Upper lobe of left lung (tissue), 6 donors: ENCODE data around the gene KCNJ6. TPM values are rescaled to one million over a fixed set of nuclear protein-coding genes. Genes with fewer than 3 reads are reported as not detected.

ENCODE experiments used
- ATAC-seq, 2 donors: fragments of 200-7000 bp; cut with Tn5 transposase; one replicate each; pipeline ENCODE4 v1.9.1; 2022; ENCODE audit warnings: mild to moderate bottlenecking in 2 of 2, moderate library complexity in 2 of 2; ENCODE audit not compliant: low FRiP score in 2 of 2
- DNase-seq, 2 donors: peaks; one replicate each; pipeline ENCODE4 v3.0.0-alpha.2; 2019 to 2020
- H3K27ac ChIP-seq, 4 donors: fragments of 200-600 bp; sonication (generic); one replicate each; pipeline ENCODE4 v1.5.1; 2016 to 2019
- H3K27me3 ChIP-seq, 4 donors: fragments of 200-600 bp; sonication (generic); one replicate each; pipeline ENCODE4 v1.5.1; 2017 to 2019
- H3K36me3 ChIP-seq, 4 donors: fragments of 200-600 bp; sonication (generic); one replicate each; pipeline ENCODE4 v1.5.1; 2016 to 2019
- H3K4me1 ChIP-seq, 4 donors: fragments of 200-600 bp; sonication (generic); one replicate each; pipeline ENCODE4 v1.5.1; 2018 to 2019
- H3K4me3 ChIP-seq, 4 donors: fragments of 200-600 bp; sonication (generic); one replicate each; pipeline ENCODE4 v1.5.1; 2017 to 2019; ENCODE audit warnings: mild to moderate bottlenecking in 2 of 4, moderate library complexity in 1 of 4
- H3K9me3 ChIP-seq, 4 donors: fragments of 200-600 bp; sonication (generic); one replicate each; pipeline ENCODE4 v1.5.1; 2018 to 2019
- CTCF ChIP-seq, 6 experiments: fragments of 450-650 bp in 4 of 6; fragments of 200-600 bp in 2 of 6; sonication (generic) in 2 of 6; IDR thresholded peaks; one replicate each; pipeline ENCODE4 v1.5.1; 2016 to 2019; ENCODE audit warnings: antibody characterized with exemption in 6 of 6
- EP300 ChIP-seq, 4 donors: sonication (generic); formaldehyde crosslinking; IDR thresholded peaks; one replicate each; pipeline ENCODE4 v1.5.1; 2017; ENCODE audit warnings: antibody characterized with exemption in 4 of 4, control low read depth in 2 of 4
- POLR2A ChIP-seq, 4 donors: fragments of 450-650 bp; IDR thresholded peaks; one replicate each; pipeline ENCODE4 v1.5.1; 2016 to 2017; ENCODE audit warnings: antibody characterized with exemption in 4 of 4, mild to moderate bottlenecking in 2 of 4
- POLR2AphosphoS5 ChIP-seq, 2 donors: sonication (generic); formaldehyde crosslinking; IDR thresholded peaks; one replicate each; pipeline ENCODE4 v1.5.1; 2017; ENCODE audit warnings: antibody characterized with exemption in 2 of 2
- WGBS, 2 donors: methylation state at CpG; one replicate each; pipeline ENCODE4 v1.1.5; 2017 to 2018; 5-methylcytosine and 5-hydroxymethylcytosine counted together
- total RNA-seq, 6 donors: library from RNA; depleted of rRNA in 4 of 6; stranded (reverse); fragments of >200 nt in 4 of 6; gene quantifications; one replicate each; pipeline versions ENCODE4 v1.1.0 to v1.2.1, GENCODE V29; 2016 to 2021
- donor health status: DM: no; HTN: no; CAD: no; lungs with moderate emphysema.
- donor health status: DM: no; HTN: yes; CAD: no; lungs with severe emphysema.

KCNJ6 gene
- total RNA-seq, 6 donors from 2014 or later = 0.06 to 0.15 TPM; not detected in 4

GRCh38 chr21:37771181-37771580, 145.1 kb downstream of the KCNJ6 start:
- no peak overlapping the region for H3K27ac ChIP-seq
- no peaks in the 10 kb centered on the region for H3K9me3 ChIP-seq
- ATAC-seq (no peak), DNase-seq (no peak)
- no peaks in the 10 kb centered on the region for H3K4me1 ChIP-seq
- no peak overlapping the region for H3K4me3 ChIP-seq
- no peaks in the 10 kb centered on the region for H3K36me3 ChIP-seq
- WGBS, 2 donors = 76 to 81% methylated on average over 3 of the region's 3 CpGs
- no peaks in the 10 kb centered on the region for H3K27me3 ChIP-seq
- no peak for TF ChIP-seq CTCF (IDR thresholded peaks at IDR 0.05)

- H3K4me1 ChIP-seq = no peaks in the 10 kb centered on the region
These were observed 145.8 kb downstream of the KCNJ6 start for GRCh38 chr21:37770461-37770860.

GRCh38 chr21:37769656-37770055, 146.6 kb downstream of the KCNJ6 start:
- ATAC-seq = no peak
- H3K9me3 ChIP-seq = no peaks in the 10 kb centered on the region
- no peak overlapping the region for H3K27ac ChIP-seq
- no peak for DNase-seq
- H3K4me1 ChIP-seq = no peaks in the 10 kb centered on the region
- WGBS, 2 donors = 0 to 50% methylated on average over 1 of the region's 1 CpG
- no peaks in the 10 kb centered on the region for H3K36me3 ChIP-seq
- no peak overlapping the region for H3K4me3 ChIP-seq
- no peak for TF ChIP-seq EP300 (IDR thresholded peaks at IDR 0.05)
- TF ChIP-seq CTCF (IDR thresholded peaks at IDR 0.05) = no peak
- no peak for TF ChIP-seq POLR2AphosphoS5 (IDR thresholded peaks at IDR 0.05)
- TF ChIP-seq POLR2A (IDR thresholded peaks at IDR 0.05) = no peak
- no peaks in the 10 kb centered on the region for H3K27me3 ChIP-seq

More at GRCh38 chr21:37770461-37770860, 145.8 kb downstream of the KCNJ6 start:
- Histone ChIP-seq H3K9me3 (no peaks in the 10 kb centered on the region), H3K27me3 (no peaks in the 10 kb centered on the region), H3K36me3 (no peaks in the 10 kb centered on the region), H3K4me3 (no peak overlapping the region), H3K27ac (no peak overlapping the region)
- 85 to 91% methylated on average over 2 of the region's 2 CpGs for WGBS, 2 donors
- ATAC-seq (no peak), DNase-seq (no peak)
- TF ChIP-seq EP300 (IDR thresholded peaks at IDR 0.05) (no peak), POLR2AphosphoS5 (IDR thresholded peaks at IDR 0.05) (no peak), POLR2A (IDR thresholded peaks at IDR 0.05) (no peak), CTCF (IDR thresholded peaks at IDR 0.05) (no peak)

- Histone ChIP-seq H3K27ac (no peak overlapping the region), H3K9me3 (no peaks in the 10 kb centered on the region), H3K27me3 (no peaks in the 10 kb centered on the region), H3K4me3 (no peak overlapping the region), H3K36me3 (no peaks in the 10 kb centered on the region), H3K4me1 (no peaks in the 10 kb centered on the region)
- WGBS, 2 donors = 58 to 71% methylated on average over 5 of the region's 5 CpGs
- no peak for TF ChIP-seq POLR2A (IDR thresholded peaks at IDR 0.05)
- TF ChIP-seq CTCF (IDR thresholded peaks at IDR 0.05) = no peak
- no peak for TF ChIP-seq POLR2AphosphoS5 (IDR thresholded peaks at IDR 0.05)
- TF ChIP-seq EP300 (IDR thresholded peaks at IDR 0.05) = no peak
- ATAC-seq (no peak), DNase-seq (no peak)
These were observed 148.3 kb downstream of the KCNJ6 start for GRCh38 chr21:37767984-37768383.

- Histone ChIP-seq H3K4me3 (no peak overlapping the region), H3K36me3 (no peaks in the 10 kb centered on the region)
- WGBS, 2 donors = 70% methylated on average over 5 of the region's 5 CpGs
These were observed 150.1 kb downstream of the KCNJ6 start for GRCh38 chr21:37766129-37766528.

More at GRCh38 chr21:37766129-37766528, 150.1 kb downstream of the KCNJ6 start:
- H3K4me1 ChIP-seq = no peaks in the 10 kb centered on the region
- no peaks in the 10 kb centered on the region for H3K9me3 ChIP-seq
- TF ChIP-seq CTCF (IDR thresholded peaks at IDR 0.05) (no peak), POLR2AphosphoS5 (IDR thresholded peaks at IDR 0.05) (no peak), POLR2A (IDR thresholded peaks at IDR 0.05) (no peak), EP300 (IDR thresholded peaks at IDR 0.05) (no peak)
- no peaks in the 10 kb centered on the region for H3K27me3 ChIP-seq
- ATAC-seq (no peak), DNase-seq (no peak)
- no peak overlapping the region for H3K27ac ChIP-seq
